HG03039 (cell line): Measurements from ENCODE around the gene VWA3B.
"Not testable (repeated sequence)": the region's sequence is repeated elsewhere in the genome, so short reads cannot be mapped to it uniquely, and the experiment has no call there.

ENCODE experiments used
- ATAC-seq: cut with Tn5 transposase; IDR thresholded peaks from one replicate; pipeline ENCODE4 v1.9.1; 2021; ENCODE audit warnings: mild to moderate bottlenecking, moderate library complexity; ENCODE audit not compliant: unreplicated experiment

Gene VWA3B

DNA sequence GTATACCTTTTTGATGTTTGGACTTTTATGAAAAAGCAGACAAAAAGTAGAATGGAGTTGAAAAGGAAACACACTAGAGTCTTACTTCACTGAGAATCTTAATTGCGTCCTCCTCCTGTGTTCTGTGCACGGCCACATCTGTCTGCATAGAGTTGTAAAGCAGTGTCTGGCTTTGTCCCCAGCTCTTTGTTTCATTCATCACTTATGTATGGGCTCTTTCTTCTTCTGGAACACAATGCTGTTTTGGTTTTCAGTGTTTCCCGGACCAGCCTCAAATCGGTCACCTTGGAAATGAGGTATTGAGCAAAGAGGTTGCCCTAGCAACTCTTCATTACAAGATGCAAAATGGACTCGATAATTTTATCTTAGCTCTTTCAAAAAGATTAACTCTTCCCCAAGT lies 155.0 kb downstream of the VWA3B start:
- no peak for ATAC-seq

DNA sequence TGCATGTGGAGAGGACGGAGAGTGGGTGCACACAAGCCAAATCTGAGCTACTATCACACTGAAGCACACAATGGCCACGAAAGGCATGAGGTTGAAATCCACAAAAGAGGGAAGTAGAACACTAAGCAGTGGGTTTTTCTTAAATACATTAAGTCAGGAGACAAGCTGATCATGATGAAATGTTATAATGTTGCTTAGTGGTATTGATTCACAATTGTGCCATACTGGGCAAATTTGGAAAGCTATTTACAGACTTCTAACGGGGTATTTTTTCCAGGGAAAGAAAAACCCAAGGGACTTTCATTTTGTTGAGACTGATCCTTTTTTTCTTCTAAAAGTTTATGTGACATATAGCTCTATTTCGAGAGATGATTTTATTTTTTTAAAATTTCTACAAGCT lies 158.5 kb downstream of the VWA3B start:
- no peak for ATAC-seq

DNA sequence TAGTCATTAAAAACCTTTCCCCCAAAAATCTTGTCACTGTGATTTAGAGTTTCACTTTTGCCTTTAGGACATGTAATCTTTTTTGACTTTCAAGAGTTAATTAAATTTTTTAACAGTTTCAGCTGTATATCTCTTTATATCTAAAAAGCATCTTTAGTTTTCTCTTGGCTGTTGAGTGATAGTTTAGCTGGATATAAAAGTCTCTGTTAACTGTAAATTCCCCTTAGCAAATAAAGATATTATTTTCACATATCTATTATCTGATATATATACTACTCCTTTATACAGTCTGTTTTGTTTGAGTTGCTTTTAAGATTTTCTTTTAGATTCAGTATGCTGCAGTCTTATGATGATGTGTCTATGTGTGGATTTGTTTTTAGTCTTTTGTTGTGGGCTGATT lies 160.4 kb downstream of the VWA3B start:
- no peak for ATAC-seq

DNA sequence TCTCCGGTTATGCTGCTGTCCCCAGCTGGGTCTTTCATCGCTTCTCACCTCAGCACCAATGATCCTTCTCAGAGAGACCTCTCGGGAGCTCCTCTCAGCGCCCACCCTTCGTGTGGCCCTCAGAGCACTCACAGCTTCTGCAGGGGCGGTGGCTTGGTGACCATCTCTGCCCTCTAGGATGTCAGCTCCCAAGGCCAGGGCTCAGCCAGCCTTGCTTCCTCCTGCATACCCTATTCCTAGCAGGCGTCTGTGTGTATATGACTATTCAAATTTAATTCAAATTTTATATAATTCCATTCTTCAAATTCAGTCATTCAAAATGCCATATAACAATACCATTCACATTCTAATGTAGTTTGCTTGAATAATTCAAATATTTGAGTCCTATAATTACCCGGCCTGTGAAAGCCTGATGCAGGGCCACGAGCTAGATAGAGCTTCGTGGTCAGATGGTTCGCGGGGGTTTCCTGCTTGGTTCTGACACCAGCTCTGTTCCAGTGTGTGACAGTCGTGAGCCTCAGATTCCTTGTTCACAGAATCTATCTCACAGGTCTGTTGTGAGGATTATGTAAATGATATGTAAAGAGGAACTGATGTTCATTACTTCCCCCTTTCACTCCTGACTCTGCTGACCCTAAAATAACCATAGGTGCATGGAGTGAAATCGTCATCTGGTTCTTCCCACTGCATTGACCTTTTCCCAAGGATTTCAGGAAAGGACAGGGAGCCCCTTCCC lies 165.2 kb downstream of the VWA3B start:
- ATAC-seq: no peak

DNA sequence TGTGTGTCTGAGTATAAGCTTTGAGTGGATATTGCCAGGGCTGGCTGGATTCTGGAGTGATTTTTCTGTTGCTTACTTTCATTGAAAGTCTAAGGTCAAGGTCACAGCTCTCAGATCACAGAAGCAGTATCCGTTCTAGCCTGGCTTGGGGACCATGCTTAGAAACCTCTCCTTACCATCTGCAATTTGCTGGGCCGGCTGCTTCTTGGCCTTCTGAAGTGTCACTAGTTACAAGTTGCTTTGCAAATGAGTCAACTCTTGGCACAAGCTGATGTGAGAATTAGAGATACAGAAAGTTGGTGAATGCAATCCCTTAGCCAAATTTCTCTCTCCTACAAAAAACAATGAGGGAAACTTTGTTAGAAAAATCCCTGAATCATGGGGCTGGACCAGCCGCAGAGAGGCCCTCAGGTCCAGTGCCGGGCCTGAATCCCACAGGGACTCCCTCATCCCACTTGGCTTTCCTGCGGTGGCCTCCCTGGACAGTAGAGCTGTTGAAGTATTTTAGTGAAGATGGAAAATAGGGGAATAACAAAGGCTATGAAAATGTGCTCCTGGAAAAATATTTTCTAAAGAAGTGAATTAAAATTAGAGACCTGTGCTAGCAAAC lies 166.6 kb downstream of the VWA3B start:
- ATAC-seq: no peak

DNA sequence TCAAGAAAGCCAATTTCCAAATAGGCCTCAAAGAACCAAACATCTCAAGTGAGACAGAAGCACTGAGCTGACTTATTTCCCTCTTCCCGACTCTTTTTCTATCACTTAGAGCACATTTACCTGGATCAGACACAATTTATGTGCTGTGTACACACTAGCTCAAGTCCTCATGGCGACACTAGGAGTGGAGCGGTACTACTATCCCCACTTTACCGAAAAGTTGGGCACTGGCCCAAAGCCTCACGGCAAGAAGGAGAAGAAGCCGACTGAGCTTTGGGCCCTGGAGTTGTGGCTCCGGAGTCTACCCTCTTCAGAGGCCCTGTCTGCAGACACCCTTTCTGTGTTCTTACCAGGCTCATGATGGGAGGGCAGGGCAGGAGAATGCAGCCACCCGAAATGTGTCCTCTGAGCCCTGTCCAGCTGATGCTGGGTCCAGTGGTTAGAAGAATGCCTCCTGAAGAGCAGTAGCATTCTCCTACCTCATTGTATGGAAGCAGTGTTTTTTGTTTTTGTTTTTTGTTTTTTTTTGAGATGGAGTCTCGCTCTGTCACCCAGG lies 167.6 kb downstream of the VWA3B start:
- no peak for ATAC-seq

DNA sequence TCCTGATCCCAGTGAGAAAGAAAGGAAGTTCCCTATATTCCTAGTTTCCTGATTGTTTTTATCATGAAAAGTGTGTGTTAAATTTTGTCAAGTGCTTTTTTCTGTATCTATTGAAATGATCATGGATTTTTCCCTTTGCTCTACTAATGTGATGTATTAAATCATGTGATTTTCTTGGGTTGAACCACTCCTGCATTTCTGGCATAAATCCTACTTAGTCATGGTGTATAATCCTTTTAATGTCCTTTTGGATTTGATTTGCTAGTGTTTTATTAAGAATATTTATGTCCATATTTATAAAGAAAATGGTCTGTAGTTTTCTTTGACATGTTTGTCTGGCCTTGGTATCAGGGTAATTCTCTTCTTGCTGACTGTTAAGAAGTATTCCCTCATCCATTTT lies 171.9 kb downstream of the VWA3B start:
- no peak for ATAC-seq

DNA sequence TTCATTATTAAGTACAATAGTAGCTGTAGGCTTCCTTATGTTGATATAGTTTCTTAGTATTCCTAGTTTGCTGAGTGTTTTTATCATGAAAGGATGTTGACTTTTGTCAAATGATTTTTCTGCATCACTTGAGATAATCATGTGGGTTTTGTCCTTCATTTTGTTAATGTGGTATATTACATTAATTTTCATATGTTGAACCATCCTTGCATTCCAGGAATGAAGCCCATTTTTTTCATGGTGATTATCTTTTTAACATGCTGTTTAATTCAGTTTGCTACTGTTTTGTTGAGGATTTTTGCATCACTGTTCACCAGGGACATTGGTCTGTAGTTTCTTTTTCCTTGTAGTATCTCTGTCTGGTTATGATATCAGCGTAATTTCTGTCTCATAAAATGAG lies 176.4 kb downstream of the VWA3B start:
- ATAC-seq: no peak

DNA sequence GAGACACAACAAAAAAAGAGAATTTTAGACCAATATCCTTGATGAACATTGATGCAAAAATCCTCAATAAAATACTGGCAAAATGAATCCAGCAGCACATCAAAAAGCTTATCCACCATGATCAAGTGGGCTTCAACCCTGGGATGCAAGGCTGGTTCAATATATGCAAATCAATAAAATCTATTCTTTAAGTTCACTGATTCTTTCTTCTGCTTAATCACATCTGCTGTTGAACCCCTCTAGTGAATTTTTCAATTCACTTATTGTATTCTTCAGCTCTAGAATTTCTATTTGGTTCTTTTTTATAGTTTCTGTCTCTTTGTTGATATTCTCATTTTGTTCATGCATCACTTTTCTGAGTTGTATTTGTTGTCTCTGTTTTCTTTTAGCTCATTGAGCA lies 181.3 kb downstream of the VWA3B start:
- not testable (repeated sequence) for ATAC-seq

DNA sequence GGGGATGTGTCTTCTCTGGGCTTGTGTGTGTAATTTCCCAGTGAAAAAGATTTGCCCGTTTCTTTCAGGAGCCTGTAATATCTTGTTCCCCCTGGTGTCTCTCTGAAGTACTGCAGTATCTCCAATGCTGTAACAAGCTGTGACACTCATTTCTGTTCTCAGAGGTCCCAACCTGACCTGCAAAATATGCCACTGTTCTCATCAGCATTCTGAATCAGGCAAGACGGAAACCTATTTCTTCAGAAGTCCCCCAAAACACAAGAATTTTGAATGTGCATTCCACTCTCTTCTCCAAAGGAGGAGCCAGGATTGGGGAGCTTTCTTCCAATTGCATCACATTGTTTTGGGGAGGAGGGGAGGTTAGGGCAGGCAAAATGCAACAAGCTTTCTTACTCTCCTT lies 182.3 kb downstream of the VWA3B start:
- ATAC-seq: no peak

DNA sequence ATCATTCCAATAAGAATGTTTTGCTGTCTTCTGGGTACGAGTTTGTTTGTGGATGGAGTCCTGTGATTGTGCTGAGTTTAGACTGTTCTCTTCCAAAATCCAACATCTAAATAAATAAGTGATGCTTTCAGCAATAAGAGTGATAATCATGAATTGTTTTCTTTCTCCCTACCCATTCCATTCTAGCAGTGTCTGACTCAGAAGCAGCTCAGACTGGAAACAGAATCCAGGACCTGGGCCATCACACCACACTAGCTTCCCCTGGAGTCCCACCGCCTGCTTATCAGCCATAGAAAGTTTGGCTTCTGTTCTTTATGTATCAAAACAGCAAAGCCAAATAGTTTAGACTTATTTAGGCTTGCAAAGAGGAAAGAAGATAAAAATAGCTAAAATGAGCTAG lies 182.9 kb downstream of the VWA3B start:
- no peak for ATAC-seq

DNA sequence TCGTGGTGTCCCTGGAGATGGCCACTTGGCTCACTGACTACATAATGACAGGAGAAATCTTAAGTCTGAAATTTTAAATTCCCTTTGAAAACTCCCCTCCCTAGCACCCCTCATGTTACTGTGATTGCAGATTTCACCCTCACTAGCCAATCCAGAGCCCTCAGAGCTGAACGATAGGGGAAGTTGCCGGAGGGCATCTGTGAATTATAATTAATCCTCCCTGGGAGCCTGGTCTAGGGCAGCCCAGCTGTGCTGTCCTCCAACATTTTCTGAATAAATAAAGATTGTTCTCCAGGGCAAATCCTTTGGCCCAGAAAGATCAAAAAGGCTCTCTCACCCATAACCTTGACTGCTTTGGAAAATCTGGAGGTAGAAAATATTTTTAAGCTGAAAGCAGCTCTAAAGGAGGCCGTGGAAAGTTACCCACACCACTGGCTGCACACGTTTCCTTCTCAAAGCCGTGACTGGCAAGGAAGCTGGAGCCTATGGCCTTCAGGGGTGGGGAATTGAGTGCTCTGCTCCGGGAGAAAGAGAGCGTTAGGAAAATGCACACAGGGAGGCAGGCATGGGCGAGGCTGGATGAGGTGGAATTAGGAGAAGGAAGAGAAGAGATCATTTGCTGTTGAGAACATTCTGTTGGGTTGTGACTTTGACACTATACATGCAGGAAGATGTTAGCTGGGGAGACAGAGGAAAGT lies 190.3 kb downstream of the VWA3B start:
- ATAC-seq: no peak

DNA sequence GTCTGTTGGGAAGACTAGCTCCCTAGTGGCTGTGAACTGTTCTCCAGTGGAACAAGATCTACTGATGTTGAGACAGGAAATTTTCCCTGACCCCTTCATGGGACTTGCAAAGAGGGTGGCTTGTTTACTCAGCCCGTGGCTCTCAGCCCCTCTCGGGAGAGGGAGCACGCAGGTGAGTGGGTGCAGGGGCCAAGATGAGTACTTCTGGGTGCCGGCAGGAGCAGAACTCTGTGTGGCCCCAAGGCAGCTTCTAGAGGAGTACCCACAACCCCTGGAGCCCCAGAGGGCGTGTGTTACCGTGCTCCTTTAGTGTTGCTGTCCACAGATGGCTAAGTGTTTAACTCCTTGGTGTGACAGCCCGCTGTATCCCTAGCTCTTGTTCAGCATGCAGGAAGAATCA lies 191.1 kb downstream of the VWA3B start:
- no peak for ATAC-seq

DNA sequence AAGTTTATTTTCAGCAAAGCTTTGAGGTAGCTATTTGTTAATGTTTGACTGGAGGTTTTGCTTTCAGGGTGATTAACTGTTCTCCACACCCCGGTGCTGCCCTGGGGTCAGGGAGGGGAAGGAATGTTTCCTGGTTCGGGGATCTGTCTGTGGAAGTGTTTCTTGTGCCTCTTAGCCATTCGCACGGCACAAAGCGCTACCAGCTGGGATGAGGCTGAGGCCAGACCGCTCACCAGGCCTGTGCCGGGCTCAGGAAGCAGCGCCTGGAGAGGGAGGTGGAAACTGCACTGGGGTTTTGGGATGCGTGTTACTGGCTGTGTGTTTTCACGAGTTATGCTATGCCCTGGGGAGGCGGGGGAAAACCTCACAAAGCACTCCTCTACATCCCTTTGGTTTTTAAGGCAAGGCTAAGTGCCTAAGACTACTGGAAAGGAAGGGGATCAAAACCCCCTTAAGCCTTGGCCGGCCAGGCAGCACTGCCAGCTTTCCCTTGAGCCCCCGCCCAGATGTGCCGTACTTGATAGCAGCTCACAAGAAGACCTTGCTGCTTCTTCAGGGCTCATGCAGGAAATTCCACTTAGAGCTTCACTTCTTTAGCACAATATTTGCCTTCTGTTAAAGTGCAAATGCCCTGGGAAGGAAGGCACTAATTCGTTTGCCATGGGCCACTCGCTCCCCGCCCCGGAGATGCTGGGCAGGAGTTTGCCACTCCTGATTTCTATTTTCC lies 193.6 kb downstream of the VWA3B start:
- no peak for ATAC-seq

DNA sequence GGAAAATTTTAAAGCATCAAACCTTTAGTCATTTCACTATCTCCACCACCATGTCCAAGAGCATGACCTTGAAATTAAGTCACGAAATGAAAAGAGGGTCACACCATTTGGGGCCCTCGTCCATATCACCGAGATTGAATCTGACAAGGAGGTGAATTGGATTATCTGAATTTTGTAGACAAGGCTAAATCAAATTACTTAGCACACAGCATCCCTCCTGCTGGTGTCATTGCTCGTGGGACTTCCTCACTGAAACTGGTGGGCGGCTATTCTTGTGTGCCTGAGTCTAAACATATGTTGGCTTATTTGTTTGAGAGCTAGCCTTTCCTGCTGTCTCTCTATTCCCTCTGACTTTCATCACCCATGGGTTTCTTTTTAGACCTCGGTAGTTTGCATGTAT lies 194.6 kb downstream of the VWA3B start:
- no peak for ATAC-seq

DNA sequence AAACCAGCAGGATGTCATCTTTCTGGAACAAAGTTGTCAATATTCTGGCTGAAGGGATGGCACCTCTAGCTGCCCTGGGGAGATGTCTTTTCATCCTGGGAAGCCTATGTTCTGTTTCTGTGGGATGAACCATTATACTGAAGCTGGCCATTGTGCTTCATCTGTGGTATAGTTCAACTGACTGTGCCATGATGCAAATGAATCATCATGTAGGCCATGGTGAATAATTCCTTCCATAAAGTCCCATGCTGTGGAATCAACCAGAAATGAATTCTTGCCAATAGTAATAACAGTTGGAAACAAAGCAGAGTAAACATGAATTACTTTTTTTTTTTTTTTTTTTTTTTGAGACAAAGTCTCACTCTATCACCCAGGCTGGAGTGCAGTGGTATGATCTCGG lies 195.1 kb downstream of the VWA3B start:
- no peak for ATAC-seq

DNA sequence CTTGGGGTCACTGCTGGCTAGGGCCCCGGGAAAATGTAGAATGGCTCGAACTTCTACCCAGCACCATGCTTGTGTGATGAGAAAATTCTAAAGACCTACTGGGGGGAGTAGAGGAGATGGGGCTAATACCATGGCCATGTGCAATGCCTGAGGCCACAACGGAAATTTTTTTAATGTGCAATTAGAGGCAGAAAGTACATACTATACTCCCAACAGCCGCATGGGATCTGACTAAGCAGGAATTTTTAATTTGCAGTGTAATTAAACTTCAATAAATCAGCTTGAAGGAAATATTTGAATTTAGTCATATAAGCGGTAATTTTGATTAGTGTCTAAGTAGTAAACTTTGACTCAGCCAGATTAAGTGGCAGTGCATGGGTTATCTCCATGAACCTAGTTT lies 206.1 kb downstream of the VWA3B start:
- ATAC-seq: no peak

DNA sequence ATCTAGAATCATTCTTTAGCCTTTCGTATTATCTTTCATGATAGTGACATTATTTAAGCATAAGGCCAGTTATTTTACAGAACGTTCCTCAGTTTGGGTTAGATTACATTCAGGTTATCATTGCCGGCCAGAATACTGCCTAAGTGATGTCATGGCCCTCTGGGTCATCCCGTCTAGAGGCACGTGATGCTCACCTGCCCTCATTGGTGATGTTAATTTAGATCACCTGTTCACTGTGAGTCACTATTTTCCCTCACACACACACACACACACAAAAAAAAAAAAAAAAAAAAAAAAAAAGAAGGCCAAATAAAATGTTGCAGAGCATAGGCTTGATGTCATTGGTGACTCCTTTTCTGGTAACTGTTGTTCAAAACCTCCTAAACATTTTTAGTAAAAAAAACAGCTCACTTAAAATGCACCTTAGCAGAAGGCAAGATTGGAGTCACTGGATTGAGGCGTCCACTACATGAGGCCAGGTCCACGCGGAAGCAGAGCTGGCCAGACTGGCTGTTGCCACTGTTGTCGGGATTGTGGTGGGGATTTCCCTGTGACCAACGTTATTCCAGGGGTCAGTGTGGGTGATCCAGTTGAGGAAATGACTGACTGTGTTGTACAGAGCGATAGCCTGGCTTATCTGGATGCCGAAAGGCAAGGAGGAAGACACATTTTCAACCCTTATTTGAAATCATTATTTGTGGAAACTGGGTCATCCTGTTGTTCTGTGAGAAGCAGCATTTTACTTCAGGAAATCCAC lies 207.1 kb downstream of the VWA3B start:
- no peak for ATAC-seq

DNA sequence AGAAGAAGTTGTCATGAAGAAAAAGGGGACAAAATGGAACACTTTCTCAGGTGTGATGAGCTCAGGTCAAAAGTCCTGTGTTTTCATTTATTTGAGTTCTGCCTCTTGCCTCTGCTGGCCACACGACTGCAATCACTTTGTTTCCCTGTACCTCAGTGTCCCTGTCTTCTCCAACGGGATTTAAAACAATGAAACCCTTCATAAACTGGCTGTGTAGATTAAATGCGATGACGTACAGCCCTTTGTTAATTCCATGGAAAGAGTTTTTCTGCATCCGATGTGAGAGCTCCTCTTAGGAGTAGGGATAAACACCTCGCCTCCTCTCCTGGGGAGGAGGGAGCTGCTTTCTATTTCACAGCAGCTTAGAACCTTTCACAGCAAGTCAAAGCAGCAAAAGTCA lies 207.7 kb downstream of the VWA3B start:
- no peak for ATAC-seq

DNA sequence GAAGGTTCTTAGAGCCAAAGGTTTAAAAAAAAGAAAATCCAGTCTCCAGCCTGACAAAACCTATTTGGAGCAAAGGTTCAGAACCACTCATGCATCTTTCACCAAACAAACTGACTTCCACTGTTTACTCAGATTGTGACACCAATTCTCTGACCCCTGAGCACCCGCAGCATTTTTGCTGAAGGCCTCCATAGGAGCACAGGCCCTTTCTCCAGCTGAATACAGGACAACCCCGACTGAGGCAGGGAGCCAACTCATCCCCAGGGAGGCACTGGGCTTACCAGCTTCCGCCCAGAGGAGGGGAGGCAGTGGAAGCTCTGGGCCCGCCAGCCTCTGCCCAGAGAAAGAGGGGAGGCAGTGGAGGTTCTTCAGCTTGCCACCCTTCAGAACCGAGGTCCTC lies 208.3 kb downstream of the VWA3B start:
- ATAC-seq: no peak
